OCI-LY1 (cell line): ENCODE results near the gene SPOCK1.

Experiments used
- H2AFZ ChIP-seq: fragments of 200-600 bp; sonication (generic), shearing (Covaris generic); 2 replicates; pipeline ENCODE4 v1.6.0; 2014; ENCODE audit warnings: antibody characterized with exemption, mild to moderate bottlenecking, low read length
- H3F3A ChIP-seq: fragments of 200-600 bp; sonication (generic), shearing (Covaris generic); 2 replicates; pipeline ENCODE4 v1.6.0; 2014; ENCODE audit warnings: mild to moderate bottlenecking, antibody characterized with exemption, low read length, moderate library complexity; ENCODE audit not compliant: insufficient read depth
- H3K27ac ChIP-seq: fragments of 200-600 bp; sonication (generic); 2 replicates; pipeline ENCODE4 v1.5.1; 2014; ENCODE audit warnings: low read length, mixed run types, mild to moderate bottlenecking, low read depth; ENCODE audit not compliant: poor library complexity, severe bottlenecking
- H3K27me3 ChIP-seq: fragments of 200-600 bp; sonication (generic); 2 replicates; pipeline ENCODE4 v1.6.0; 2014; ENCODE audit warnings: antibody characterized with exemption, mild to moderate bottlenecking, low read length, moderate library complexity; ENCODE audit not compliant: insufficient read depth
- H3K36me3 ChIP-seq: fragments of 200-600 bp; sonication (generic); 2 replicates; pipeline ENCODE4 v1.6.1; 2014; ENCODE audit warnings: mild to moderate bottlenecking, antibody characterized with exemption, low read length, moderate library complexity, mixed read lengths; ENCODE audit not compliant: insufficient read depth
- H3K4me1 ChIP-seq: fragments of 200-600 bp; sonication (generic); 2 replicates; pipeline ENCODE4 v1.5.1; 2014; ENCODE audit warnings: mild to moderate bottlenecking, low read length, moderate library complexity; ENCODE audit not compliant: insufficient read depth, severe bottlenecking
- H3K4me2 ChIP-seq: fragments of 200-600 bp; sonication (generic), shearing (Covaris generic); 2 replicates; pipeline ENCODE4 v1.6.1; 2014; ENCODE audit warnings: low read length
- H3K4me3 ChIP-seq: fragments of 200-600 bp; sonication (generic); 2 replicates; pipeline ENCODE4 v1.5.1; 2014; ENCODE audit warnings: low read length, low read depth, mild to moderate bottlenecking, mixed read lengths; ENCODE audit not compliant: poor library complexity, severe bottlenecking
- H3K79me2 ChIP-seq: fragments of 200-600 bp; shearing (Covaris generic); 2 replicates; pipeline ENCODE4 v1.6.1; 2016; ENCODE audit warnings: mixed run types, low read length, mixed read lengths; ENCODE audit not compliant: insufficient read depth
- H3K9ac ChIP-seq: fragments of 200-600 bp; sonication (generic), shearing (Covaris generic); 2 replicates; pipeline ENCODE4 v1.6.1; 2014; ENCODE audit warnings: mild to moderate bottlenecking, low read length, mixed read lengths
- H3K9me2 ChIP-seq: fragments of 200-600 bp; sonication (generic), shearing (Covaris generic); 2 replicates; pipeline ENCODE4 v1.6.1; 2014; ENCODE audit warnings: low read depth, mild to moderate bottlenecking, low read length, mixed read lengths
- H3K9me3 ChIP-seq: fragments of 200-600 bp; shearing (Covaris generic); 2 replicates; pipeline ENCODE4 v1.6.1; 2014; ENCODE audit warnings: low read length, mixed read lengths
- H4K20me1 ChIP-seq: fragments of 200-600 bp; sonication (generic), shearing (Covaris generic); 2 replicates; pipeline ENCODE4 v1.6.0; 2016; ENCODE audit warnings: mild to moderate bottlenecking, low read length; ENCODE audit not compliant: insufficient read depth
- EZH2 ChIP-seq: fragments of 200-600 bp; sonication (generic), shearing (Covaris generic); IDR thresholded peaks from 2 replicates; pipeline ENCODE4 v1.8.0; 2017; ENCODE audit warnings: borderline replicate concordance, mixed run types, mild to moderate bottlenecking, antibody characterized with exemption, low read length, moderate library complexity, mixed read lengths
- TF ChIP-seq, protein P1 (sequence below): fragments of 200-600 bp; sonication (generic), shearing (Covaris generic); IDR thresholded peaks from 2 replicates; pipeline ENCODE4 v1.5.1; 2017; ENCODE audit warnings: mild to moderate bottlenecking, antibody characterized with exemption, low read length, moderate library complexity, mixed read lengths

The SPOCK1 gene

DNA sequence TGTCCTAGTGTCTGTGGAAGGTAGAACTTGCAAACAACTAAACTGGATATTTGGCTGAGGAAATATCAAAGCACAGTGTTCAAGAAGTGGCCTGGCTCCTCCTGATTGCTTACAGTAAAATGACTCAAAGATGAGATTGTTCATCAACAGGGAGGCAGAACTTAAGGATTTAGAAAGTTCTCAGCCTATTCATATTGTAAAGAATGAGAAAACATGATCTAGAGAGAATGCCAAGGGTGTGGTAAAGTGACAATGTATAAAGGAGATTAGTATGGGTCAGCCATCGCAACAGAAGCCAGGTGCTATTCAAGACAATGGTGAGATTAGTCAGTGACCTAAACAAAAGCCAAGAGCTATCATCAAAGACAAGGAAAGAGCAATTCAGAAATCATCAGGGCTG lies 372.3 kb downstream of the SPOCK1 start:
- H3K27ac ChIP-seq: no peak overlapping the region
- H4K20me1 ChIP-seq: no peaks in the 10 kb centered on the region
- H3K4me3 ChIP-seq: no peak overlapping the region
- no peaks in the 10 kb centered on the region for H3F3A ChIP-seq
- no peaks in the 10 kb centered on the region; the same call in 1 of the 2 replicates for H3K36me3 ChIP-seq
- H3K9me3 ChIP-seq: no peaks in the 10 kb centered on the region
- no peaks in the 10 kb centered on the region for H3K79me2 ChIP-seq
- no peak overlapping the region for H3K4me2 ChIP-seq
- TF ChIP-seq, protein P1, sequence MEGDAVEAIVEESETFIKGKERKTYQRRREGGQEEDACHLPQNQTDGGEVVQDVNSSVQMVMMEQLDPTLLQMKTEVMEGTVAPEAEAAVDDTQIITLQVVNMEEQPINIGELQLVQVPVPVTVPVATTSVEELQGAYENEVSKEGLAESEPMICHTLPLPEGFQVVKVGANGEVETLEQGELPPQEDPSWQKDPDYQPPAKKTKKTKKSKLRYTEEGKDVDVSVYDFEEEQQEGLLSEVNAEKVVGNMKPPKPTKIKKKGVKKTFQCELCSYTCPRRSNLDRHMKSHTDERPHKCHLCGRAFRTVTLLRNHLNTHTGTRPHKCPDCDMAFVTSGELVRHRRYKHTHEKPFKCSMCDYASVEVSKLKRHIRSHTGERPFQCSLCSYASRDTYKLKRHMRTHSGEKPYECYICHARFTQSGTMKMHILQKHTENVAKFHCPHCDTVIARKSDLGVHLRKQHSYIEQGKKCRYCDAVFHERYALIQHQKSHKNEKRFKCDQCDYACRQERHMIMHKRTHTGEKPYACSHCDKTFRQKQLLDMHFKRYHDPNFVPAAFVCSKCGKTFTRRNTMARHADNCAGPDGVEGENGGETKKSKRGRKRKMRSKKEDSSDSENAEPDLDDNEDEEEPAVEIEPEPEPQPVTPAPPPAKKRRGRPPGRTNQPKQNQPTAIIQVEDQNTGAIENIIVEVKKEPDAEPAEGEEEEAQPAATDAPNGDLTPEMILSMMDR: no peak
- no peak for TF ChIP-seq EZH2
- H3K4me1 ChIP-seq: peaks cover 4% of the 10 kb centered on the region
- H2AFZ ChIP-seq: no peak overlapping the region
- no peaks in the 10 kb centered on the region; the same call in 1 of the 2 replicates for H3K27me3 ChIP-seq
- H3K9me2 ChIP-seq: no peaks in the 10 kb centered on the region
- H3K9ac ChIP-seq: no peak overlapping the region

GRCh38 chr5:137122558-137122957 lies 376.6 kb downstream of the SPOCK1 start:
- no peaks in the 10 kb centered on the region for H3F3A ChIP-seq
- no peaks in the 10 kb centered on the region for H3K27me3 ChIP-seq
- no peaks in the 10 kb centered on the region for H3K9me2 ChIP-seq
- no peaks in the 10 kb centered on the region for H3K79me2 ChIP-seq
- H4K20me1 ChIP-seq: no peaks in the 10 kb centered on the region
- TF ChIP-seq EZH2: no peak
- TF ChIP-seq, protein P1: no peak
- H3K4me3 ChIP-seq: no peak overlapping the region
- no peaks in the 10 kb centered on the region for H3K4me1 ChIP-seq
- H3K4me2 ChIP-seq: no peak overlapping the region
- no peaks in the 10 kb centered on the region for H3K9me3 ChIP-seq
- no peak overlapping the region for H2AFZ ChIP-seq
- no peaks in the 10 kb centered on the region for H3K36me3 ChIP-seq
- no peak overlapping the region for H3K27ac ChIP-seq
- no peak overlapping the region for H3K9ac ChIP-seq

DNA sequence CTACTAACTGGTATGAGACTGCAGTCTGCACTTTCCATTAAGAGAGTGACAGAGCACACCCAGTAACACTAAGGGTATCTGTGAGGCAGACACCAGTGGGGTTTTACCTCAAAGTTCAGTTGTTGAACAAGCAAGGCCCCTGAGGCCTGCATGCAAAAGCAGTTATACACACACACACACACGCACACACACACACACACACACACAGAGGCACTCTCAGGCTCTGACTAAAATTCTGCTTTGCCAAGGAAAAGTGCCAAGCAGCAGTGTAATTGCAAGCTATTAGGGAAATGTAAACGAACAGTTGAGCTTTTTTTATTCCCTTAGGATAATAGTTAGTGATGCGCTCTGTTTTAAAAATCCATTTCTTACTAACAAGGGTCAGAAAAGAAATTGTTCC lies 377.1 kb downstream of the SPOCK1 start:
- no peaks in the 10 kb centered on the region for H3F3A ChIP-seq
- no peak overlapping the region for H2AFZ ChIP-seq
- no peaks in the 10 kb centered on the region for H3K79me2 ChIP-seq
- H3K4me1 ChIP-seq: no peaks in the 10 kb centered on the region
- no peak overlapping the region for H3K27ac ChIP-seq
- TF ChIP-seq, protein P1: no peak
- no peak for TF ChIP-seq EZH2
- H3K9me3 ChIP-seq: no peaks in the 10 kb centered on the region
- no peaks in the 10 kb centered on the region for H3K36me3 ChIP-seq
- H3K9ac ChIP-seq: no peak overlapping the region
- no peak overlapping the region for H3K4me3 ChIP-seq
- H4K20me1 ChIP-seq: no peaks in the 10 kb centered on the region
- no peaks in the 10 kb centered on the region for H3K9me2 ChIP-seq
- H3K4me2 ChIP-seq: no peak overlapping the region
- H3K27me3 ChIP-seq: no peaks in the 10 kb centered on the region
